H9 (cell line): ENCODE data around the gene MAP3K7CL. TPM values are rescaled to one million over a fixed set of nuclear protein-coding genes. Genes with fewer than 3 reads are reported as not detected.
A peak's percentile ranks its signal among the peaks of the same experiment; 100 is the strongest.

Experiments
- DNase-seq: peaks from one replicate; pipeline ENCODE4 v3.0.0-alpha.2; 2017
- H2AFZ ChIP-seq: one replicate; pipeline ENCODE4 v1.6.1; 2013; ENCODE audit warnings: mild to moderate bottlenecking, low read length, control low read depth, moderate library complexity
- H2AK5ac ChIP-seq: 2 replicates; pipeline ENCODE4 v1.6.1; 2013; ENCODE audit warnings: low read length, control low read depth, mixed read lengths; ENCODE audit not compliant: insufficient read length
- H2BK120ac ChIP-seq: one replicate; pipeline ENCODE4 v1.6.1; 2013; ENCODE audit warnings: low read depth, mild to moderate bottlenecking, low read length, control low read depth, inconsistent platforms; ENCODE audit not compliant: poor library complexity, severe bottlenecking
- H2BK12ac ChIP-seq: 2 replicates; pipeline ENCODE4 v1.6.1; 2013; ENCODE audit warnings: low read length, control low read depth, mixed read lengths, low read depth; ENCODE audit not compliant: insufficient read length
- H2BK15ac ChIP-seq: 2 replicates; pipeline ENCODE4 v1.6.1; 2013; ENCODE audit warnings: low read depth, low read length, control low read depth
- H2BK20ac ChIP-seq: one replicate; pipeline ENCODE4 v1.6.1; 2013; ENCODE audit warnings: low read depth, mild to moderate bottlenecking, low read length, control low read depth, inconsistent platforms; ENCODE audit not compliant: poor library complexity, severe bottlenecking
- H2BK5ac ChIP-seq: 2 replicates; pipeline ENCODE4 v1.6.1; 2013; ENCODE audit warnings: low read length, control low read depth, mixed read lengths; ENCODE audit not compliant: insufficient read length
- H3K14ac ChIP-seq: 2 replicates; pipeline ENCODE4 v1.6.1; 2013; ENCODE audit warnings: low read length, control low read depth; ENCODE audit not compliant: insufficient read depth
- H3K18ac ChIP-seq: 2 replicates; pipeline ENCODE4 v1.6.1; 2013; ENCODE audit warnings: low read depth, mild to moderate bottlenecking, mixed read lengths, low read length, control low read depth; ENCODE audit not compliant: insufficient read length
- H3K23ac ChIP-seq: 2 replicates; pipeline ENCODE4 v1.6.1; 2013; ENCODE audit warnings: low read length, control low read depth, mixed read lengths, low read depth; ENCODE audit not compliant: insufficient read length
- H3K23me2 ChIP-seq: 2 replicates; pipeline ENCODE4 v1.6.1; 2013; ENCODE audit warnings: low read depth, mild to moderate bottlenecking, mixed read lengths, low read length, control low read depth; ENCODE audit not compliant: insufficient read length, poor library complexity, severe bottlenecking
- H3K27ac ChIP-seq: 2 replicates; pipeline ENCODE4 v1.5.1; 2013; ENCODE audit warnings: low read length, control low read depth, mixed read lengths, low read depth; ENCODE audit not compliant: insufficient read length
- H3K27me3 ChIP-seq: 2 replicates; pipeline ENCODE4 v1.6.1; 2013; ENCODE audit warnings: low read length, control low read depth, inconsistent platforms; ENCODE audit not compliant: insufficient read depth
- H3K4ac ChIP-seq: 2 replicates; pipeline ENCODE4 v1.6.1; 2013; ENCODE audit warnings: low read depth, mild to moderate bottlenecking, control low read depth, inconsistent platforms, low read length, moderate library complexity
- H3K4me1 ChIP-seq: 2 replicates; pipeline ENCODE4 v1.6.1; 2013; ENCODE audit warnings: low read length, control low read depth, inconsistent platforms; ENCODE audit not compliant: insufficient read depth
- H3K4me2 ChIP-seq: 2 replicates; pipeline ENCODE4 v1.6.1; 2013; ENCODE audit warnings: low read length, control low read depth, mixed read lengths; ENCODE audit not compliant: insufficient read length, insufficient read depth
- H3K56ac ChIP-seq: 2 replicates; pipeline ENCODE4 v1.6.1; 2013; ENCODE audit warnings: low read depth, mild to moderate bottlenecking, mixed read lengths, low read length, control low read depth; ENCODE audit not compliant: insufficient read length
- H3K79me1 ChIP-seq: 2 replicates; pipeline ENCODE4 v1.6.1; 2013; ENCODE audit warnings: low read depth, mild to moderate bottlenecking, moderate library complexity, low read length, control low read depth, inconsistent platforms; ENCODE audit not compliant: insufficient read depth, poor library complexity, severe bottlenecking
- H3K79me2 ChIP-seq: 2 replicates; pipeline ENCODE4 v1.6.1; 2013; ENCODE audit warnings: low read length, control low read depth, inconsistent platforms; ENCODE audit not compliant: insufficient read depth
- H3K9ac ChIP-seq: 2 replicates; pipeline ENCODE4 v1.6.1; 2013; ENCODE audit warnings: low read length, control low read depth, mixed read lengths; ENCODE audit not compliant: insufficient read length; ENCODE audit errors: extremely low read depth
- H3K9me3 ChIP-seq: one replicate; pipeline ENCODE4 v1.6.1; 2013; ENCODE audit warnings: low read depth, low read length, inconsistent platforms; ENCODE audit not compliant: control insufficient read depth
- H3T11ph ChIP-seq: one replicate; pipeline ENCODE4 v1.6.1; 2013; ENCODE audit warnings: mild to moderate bottlenecking, low read length, control low read depth, inconsistent platforms
- H4K20me1 ChIP-seq: one replicate; pipeline ENCODE4 v1.6.1; 2013; ENCODE audit not compliant: control insufficient read depth, insufficient read length, insufficient read depth
- H4K5ac ChIP-seq: 2 replicates; pipeline ENCODE4 v1.6.1; 2013; ENCODE audit warnings: low read depth, mild to moderate bottlenecking, mixed read lengths, low read length, control low read depth; ENCODE audit not compliant: insufficient read length
- H4K8ac ChIP-seq: replicated peaks from 2 replicates; pipeline ENCODE4 v1.6.1; 2013; ENCODE audit warnings: low read length, control low read depth, mixed read lengths, low read depth; ENCODE audit not compliant: insufficient read length
- H4K91ac ChIP-seq: 2 replicates; pipeline ENCODE4 v1.6.1; 2013; ENCODE audit warnings: low read depth, mild to moderate bottlenecking, moderate library complexity, mixed read lengths, low read length, control low read depth; ENCODE audit not compliant: insufficient read length
- H3K27ac Mint-ChIP-seq, 3 experiments: 2 replicates in 2 of 3; 3 replicates in 1 of 3; pipeline ENCODE4 v1.8.0; 2020 to 2021; ENCODE audit warnings: mixed read lengths in 3 of 3, mild to moderate bottlenecking in 1 of 3, moderate library complexity in 1 of 3
- H3K27me3 Mint-ChIP-seq: 2 replicates; pipeline ENCODE4 v1.8.0; 2021; ENCODE audit warnings: low read depth, mild to moderate bottlenecking, moderate library complexity, mixed read lengths
- H3K36me3 Mint-ChIP-seq, 3 experiments: 2 replicates in 2 of 3; 3 replicates in 1 of 3; pipeline ENCODE4 v1.8.0; 2020 to 2021; ENCODE audit warnings: low read depth in 3 of 3, mixed read lengths in 3 of 3; ENCODE audit not compliant: insufficient read depth in 1 of 3
- H3K4me1 Mint-ChIP-seq, 2 experiments: 2 replicates each; pipeline ENCODE4 v1.8.0; 2020; ENCODE audit warnings: mixed read lengths in 2 of 2
- H3K4me3 Mint-ChIP-seq, 2 experiments: 2 replicates in 1 of 2; 3 replicates in 1 of 2; pipeline ENCODE4 v1.8.0; 2020 to 2021; ENCODE audit warnings: mild to moderate bottlenecking in 2 of 2, mixed read lengths in 2 of 2, moderate library complexity in 1 of 2
- H3K9me3 Mint-ChIP-seq, 2 experiments: 2 replicates in 1 of 2; 3 replicates in 1 of 2; pipeline ENCODE4 v1.8.0; 2020; ENCODE audit warnings: mild to moderate bottlenecking in 2 of 2, mixed read lengths in 2 of 2, moderate library complexity in 1 of 2
- CTCF ChIP-seq: fragments of 200-600 bp; sonication (generic); conservative IDR thresholded peaks from 3 replicates; pipeline ENCODE4 v1.8.0; 2021; ENCODE audit warnings: antibody characterized with exemption, mild to moderate bottlenecking
- WGBS: extraction: QIAGEN DNeasy Blood & Tissue Kit; methylation state at CpG from one replicate; pipeline ENCODE4 v1.1.7; 2013; ENCODE audit warnings: missing lambda C conversion rate, low lambda C conversion rate, mixed read lengths; ENCODE audit not compliant: insufficient read length; ENCODE audit errors: extremely low coverage; 5-methylcytosine and 5-hydroxymethylcytosine counted together
- total RNA-seq: library from RNA; stranded (reverse); gene quantifications from 2 replicates; pipeline ENCODE4 v1.2.1, GENCODE V29; 2021

MAP3K7CL gene
- total RNA-seq, 1 experiment from 2014 or later: not detected

- H2BK20ac ChIP-seq: peak overlapping the region; percentile 50
- no peak overlapping the region for H3K4me2 ChIP-seq
- Mint-ChIP-seq H3K27ac (no peak overlapping the region), H3K4me1 (peaks cover 16 to 30% of the 10 kb centered on the region in 2 experiments), H3K4me3 (no peak overlapping the region), H3K36me3 (peaks cover 0 to 5% (median 0%) of the 10 kb centered on the region in 3 experiments; a peak in 2 of 7 replicates), H3K27me3 (no peaks in the 10 kb centered on the region), H3K9me3 (no peaks in the 10 kb centered on the region; a peak in 1 of 5 replicates)
- H3K23me2 ChIP-seq: no peaks in the 10 kb centered on the region
- H3K27ac ChIP-seq: no peak overlapping the region
- H3K79me2 ChIP-seq: no peaks in the 10 kb centered on the region
- H4K20me1 ChIP-seq: no peaks in the 10 kb centered on the region
- H4K5ac ChIP-seq: no peak overlapping the region
- no peak for DNase-seq
- no peak overlapping the region for H3K23ac ChIP-seq
- H3K4me1 ChIP-seq: no peaks in the 10 kb centered on the region
- H3K79me1 ChIP-seq: no peaks in the 10 kb centered on the region
- no peak overlapping the region for H3K9ac ChIP-seq
- H2BK15ac ChIP-seq: no peak overlapping the region
- H4K91ac ChIP-seq: no peak overlapping the region
- no peak overlapping the region for H2BK120ac ChIP-seq
- H2BK5ac ChIP-seq: no peak overlapping the region
- H3K18ac ChIP-seq: no peak overlapping the region
- H3K9me3 ChIP-seq: no peaks in the 10 kb centered on the region
- no peak overlapping the region for H2AK5ac ChIP-seq
- H3K14ac ChIP-seq: no peak overlapping the region
- no peak overlapping the region for H3K56ac ChIP-seq
- H3K27me3 ChIP-seq: no peaks in the 10 kb centered on the region
- no peak overlapping the region for H2AFZ ChIP-seq
- H4K8ac ChIP-seq: no peak overlapping the region
- H3K4ac ChIP-seq: no peak overlapping the region
- no peak overlapping the region for H2BK12ac ChIP-seq
- H3T11ph ChIP-seq: no peak overlapping the region
- TF ChIP-seq CTCF: no peak
- WGBS: no CpG with 5 or more reads among the region's 8 CpGs
Observed at GRCh38 chr21:29115899-29116298, 14.5 kb upstream of the MAP3K7CL start.
